ENCODE data around the gene NRSN2.

NRSN2 gene

GRCh38 chr20:325045-325888 is 21.6 kb upstream of the NRSN2 start, which contains the start of gene SOX12:
Gene SOX12 (plus strand): TSS chr20:325552. CDS start chr20:325925, 373 bp downstream.
- peak; percentile 91 to 94 (median 93) for DNase-seq
- Histone ChIP-seq H3K27ac (ENCODE audit: insufficient read depth, low read length, poor library complexity, severe bottlenecking) (peak within 1 kb of the TSS; percentile 73), H3K4me3 (ENCODE audit: insufficient read depth, low read depth, low read length, poor library complexity, severe bottlenecking) (peak within 1 kb of the TSS; percentile 79), H3K9me3 (ENCODE audit: control insufficient read depth, low read length) (no peaks in the 10 kb centered on the region), H3K27me3 (replicated peaks; ENCODE audit: control insufficient read depth, insufficient read depth, low read length, poor library complexity, severe bottlenecking) (no peaks in the 10 kb centered on the region), H3K4me1 (ENCODE audit: control insufficient read depth, insufficient read depth, low read length, poor library complexity, severe bottlenecking) (peaks cover 23% of the 10 kb centered on the region), H3K36me3 (ENCODE audit: control insufficient read depth, insufficient read depth, low read length) (no peaks in the 10 kb centered on the region)

GRCh38 chr20:325889-326644 is 20.8 kb upstream of the NRSN2 start:
- H3K4me1 ChIP-seq (ENCODE audit: control insufficient read depth, insufficient read depth, low read length, poor library complexity, severe bottlenecking): peaks cover 23% of the 10 kb centered on the region
- peak overlapping the region; percentile 57 for H3K4me3 ChIP-seq (ENCODE audit: insufficient read depth, low read depth, low read length, poor library complexity, severe bottlenecking)
- no peaks in the 10 kb centered on the region for H3K27me3 ChIP-seq (replicated peaks; ENCODE audit: control insufficient read depth, insufficient read depth, low read length, poor library complexity, severe bottlenecking)
- H3K9me3 ChIP-seq (ENCODE audit: control insufficient read depth, low read length): no peaks in the 10 kb centered on the region
- no peaks in the 10 kb centered on the region for H3K36me3 ChIP-seq (ENCODE audit: control insufficient read depth, insufficient read depth, low read length)
- peak overlapping the region; percentile 62 for H3K27ac ChIP-seq (ENCODE audit: insufficient read depth, low read length, poor library complexity, severe bottlenecking)
- DNase-seq: peak in 2 of 3 donors; percentile 22 to 27

- H3K27ac ChIP-seq (ENCODE audit: insufficient read depth, low read length, poor library complexity, severe bottlenecking): peak overlapping the region; percentile 62
- no peaks in the 10 kb centered on the region for H3K27me3 ChIP-seq (replicated peaks; ENCODE audit: control insufficient read depth, insufficient read depth, low read length, poor library complexity, severe bottlenecking)
- peaks cover 23% of the 10 kb centered on the region for H3K4me1 ChIP-seq (ENCODE audit: control insufficient read depth, insufficient read depth, low read length, poor library complexity, severe bottlenecking)
- peak in 1 of 3 donors; percentile 13 for DNase-seq
- H3K4me3 ChIP-seq (ENCODE audit: insufficient read depth, low read depth, low read length, poor library complexity, severe bottlenecking): peak overlapping the region; percentile 43
- H3K9me3 ChIP-seq (ENCODE audit: control insufficient read depth, low read length): no peaks in the 10 kb centered on the region
- no peaks in the 10 kb centered on the region for H3K36me3 ChIP-seq (ENCODE audit: control insufficient read depth, insufficient read depth, low read length)
These were observed 20.2 kb upstream of the NRSN2 start for GRCh38 chr20:326645-327185.

- Histone ChIP-seq H3K36me3 (ENCODE audit: control insufficient read depth, insufficient read depth, low read length) (no peaks in the 10 kb centered on the region), H3K4me3 (ENCODE audit: insufficient read depth, low read depth, low read length, poor library complexity, severe bottlenecking) (peak overlapping the region; percentile 43), H3K27me3 (replicated peaks; ENCODE audit: control insufficient read depth, insufficient read depth, low read length, poor library complexity, severe bottlenecking) (no peaks in the 10 kb centered on the region), H3K27ac (ENCODE audit: insufficient read depth, low read length, poor library complexity, severe bottlenecking) (peak overlapping the region; percentile 45), H3K9me3 (ENCODE audit: control insufficient read depth, low read length) (no peaks in the 10 kb centered on the region), H3K4me1 (ENCODE audit: control insufficient read depth, insufficient read depth, low read length, poor library complexity, severe bottlenecking) (peaks cover 23% of the 10 kb centered on the region)
- DNase-seq: peak; percentile 48 to 58 (median 52)
These were observed 19.5 kb upstream of the NRSN2 start for GRCh38 chr20:327186-328026.

GRCh38 chr20:328027-328974 is 18.6 kb upstream of the NRSN2 start:
- H3K27me3 ChIP-seq (replicated peaks; ENCODE audit: control insufficient read depth, insufficient read depth, low read length, poor library complexity, severe bottlenecking): no peaks in the 10 kb centered on the region
- DNase-seq: no peak
- H3K9me3 ChIP-seq (ENCODE audit: control insufficient read depth, low read length): no peaks in the 10 kb centered on the region
- H3K4me3 ChIP-seq (ENCODE audit: insufficient read depth, low read depth, low read length, poor library complexity, severe bottlenecking): no peak overlapping the region
- no peak overlapping the region for H3K27ac ChIP-seq (ENCODE audit: insufficient read depth, low read length, poor library complexity, severe bottlenecking)
- H3K4me1 ChIP-seq (ENCODE audit: control insufficient read depth, insufficient read depth, low read length, poor library complexity, severe bottlenecking): peaks cover 23% of the 10 kb centered on the region
- H3K36me3 ChIP-seq (ENCODE audit: control insufficient read depth, insufficient read depth, low read length): no peaks in the 10 kb centered on the region

GRCh38 chr20:328975-329695 is 17.8 kb upstream of the NRSN2 start:
- H3K27me3 ChIP-seq (replicated peaks; ENCODE audit: control insufficient read depth, insufficient read depth, low read length, poor library complexity, severe bottlenecking): no peaks in the 10 kb centered on the region
- no peaks in the 10 kb centered on the region for H3K36me3 ChIP-seq (ENCODE audit: control insufficient read depth, insufficient read depth, low read length)
- no peak overlapping the region for H3K27ac ChIP-seq (ENCODE audit: insufficient read depth, low read length, poor library complexity, severe bottlenecking)
- peaks cover 23% of the 10 kb centered on the region for H3K4me1 ChIP-seq (ENCODE audit: control insufficient read depth, insufficient read depth, low read length, poor library complexity, severe bottlenecking)
- H3K4me3 ChIP-seq (ENCODE audit: insufficient read depth, low read depth, low read length, poor library complexity, severe bottlenecking): no peak overlapping the region
- H3K9me3 ChIP-seq (ENCODE audit: control insufficient read depth, low read length): no peaks in the 10 kb centered on the region
- no peak for DNase-seq

GRCh38 chr20:329851-330232 is 17.1 kb upstream of the NRSN2 start:
- H3K27me3 ChIP-seq (replicated peaks; ENCODE audit: control insufficient read depth, insufficient read depth, low read length, poor library complexity, severe bottlenecking): no peaks in the 10 kb centered on the region
- H3K4me1 ChIP-seq (ENCODE audit: control insufficient read depth, insufficient read depth, low read length, poor library complexity, severe bottlenecking): peaks cover 17% of the 10 kb centered on the region
- H3K9me3 ChIP-seq (ENCODE audit: control insufficient read depth, low read length): no peaks in the 10 kb centered on the region
- no peaks in the 10 kb centered on the region for H3K36me3 ChIP-seq (ENCODE audit: control insufficient read depth, insufficient read depth, low read length)
- H3K27ac ChIP-seq (ENCODE audit: insufficient read depth, low read length, poor library complexity, severe bottlenecking): no peak overlapping the region
- DNase-seq: no peak
- H3K4me3 ChIP-seq (ENCODE audit: insufficient read depth, low read depth, low read length, poor library complexity, severe bottlenecking): no peak overlapping the region

- no peak overlapping the region for H3K27ac ChIP-seq (ENCODE audit: insufficient read depth, low read length, poor library complexity, severe bottlenecking)
- H3K36me3 ChIP-seq (ENCODE audit: control insufficient read depth, insufficient read depth, low read length): no peaks in the 10 kb centered on the region
- H3K4me3 ChIP-seq (ENCODE audit: insufficient read depth, low read depth, low read length, poor library complexity, severe bottlenecking): no peak overlapping the region
- no peaks in the 10 kb centered on the region for H3K9me3 ChIP-seq (ENCODE audit: control insufficient read depth, low read length)
- H3K27me3 ChIP-seq (replicated peaks; ENCODE audit: control insufficient read depth, insufficient read depth, low read length, poor library complexity, severe bottlenecking): no peaks in the 10 kb centered on the region
- H3K4me1 ChIP-seq (ENCODE audit: control insufficient read depth, insufficient read depth, low read length, poor library complexity, severe bottlenecking): peaks cover 15% of the 10 kb centered on the region
- DNase-seq: peak; percentile 36 to 44 (median 41)
These were observed 16.4 kb upstream of the NRSN2 start for GRCh38 chr20:330233-331149.

Data from effector memory CD4-positive, alpha-beta T cell (primary cell).